ENCODE data around the gene VEZT.

The VEZT gene

DNA sequence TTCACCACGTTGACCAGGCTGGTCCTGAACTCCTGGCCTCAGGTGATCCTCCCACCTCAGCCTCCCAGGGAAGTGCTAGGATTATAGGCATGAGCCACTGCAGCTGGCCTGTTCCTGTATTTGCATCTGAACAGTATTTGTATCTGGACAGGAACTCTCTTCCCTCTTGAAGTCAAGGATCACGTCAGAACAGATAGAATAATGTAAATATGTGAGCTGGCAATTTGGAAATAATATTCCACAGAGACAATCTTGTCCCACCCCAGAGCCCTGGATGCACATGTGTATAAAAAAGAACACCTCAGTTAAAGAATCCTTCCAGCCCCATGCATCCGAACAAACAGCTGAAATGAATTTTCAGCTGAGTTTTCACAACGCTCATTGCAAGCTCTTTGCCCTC is 118.3 kb downstream of the VEZT start:
- Histone ChIP-seq H3K4me2 (ENCODE audit: low read depth, low read length, poor library complexity, severe bottlenecking) (no peak overlapping the region), H4K20me1 (ENCODE audit: insufficient read depth, low read length, poor library complexity, severe bottlenecking) (no peaks in the 10 kb centered on the region), H3K4me1 (ENCODE audit: insufficient read depth, low read length, poor library complexity, severe bottlenecking) (peaks cover 3% of the 10 kb centered on the region), H3K27me3 (ENCODE audit: insufficient read depth, low read length, poor library complexity, severe bottlenecking) (no peaks in the 10 kb centered on the region), H2AFZ (ENCODE audit: low read length) (no peak overlapping the region), H3K79me2 (ENCODE audit: insufficient read depth, low read length) (no peaks in the 10 kb centered on the region), H3K9me3 (ENCODE audit: insufficient read depth, low read depth, low read length) (no peaks in the 10 kb centered on the region), H3K9me2 (replicated peaks; ENCODE audit: low read depth, low read length) (no peaks in the 10 kb centered on the region), H3K9ac (ENCODE audit: low read depth, low read length, poor library complexity, severe bottlenecking) (no peak overlapping the region), H3K4me3 (ENCODE audit: low read length, poor library complexity, severe bottlenecking) (no peak overlapping the region), H3F3A (ENCODE audit: low read depth) (no peaks in the 10 kb centered on the region), H3K36me3 (ENCODE audit: insufficient read depth, low read length) (no peaks in the 10 kb centered on the region)
- TF ChIP-seq, protein P1, sequence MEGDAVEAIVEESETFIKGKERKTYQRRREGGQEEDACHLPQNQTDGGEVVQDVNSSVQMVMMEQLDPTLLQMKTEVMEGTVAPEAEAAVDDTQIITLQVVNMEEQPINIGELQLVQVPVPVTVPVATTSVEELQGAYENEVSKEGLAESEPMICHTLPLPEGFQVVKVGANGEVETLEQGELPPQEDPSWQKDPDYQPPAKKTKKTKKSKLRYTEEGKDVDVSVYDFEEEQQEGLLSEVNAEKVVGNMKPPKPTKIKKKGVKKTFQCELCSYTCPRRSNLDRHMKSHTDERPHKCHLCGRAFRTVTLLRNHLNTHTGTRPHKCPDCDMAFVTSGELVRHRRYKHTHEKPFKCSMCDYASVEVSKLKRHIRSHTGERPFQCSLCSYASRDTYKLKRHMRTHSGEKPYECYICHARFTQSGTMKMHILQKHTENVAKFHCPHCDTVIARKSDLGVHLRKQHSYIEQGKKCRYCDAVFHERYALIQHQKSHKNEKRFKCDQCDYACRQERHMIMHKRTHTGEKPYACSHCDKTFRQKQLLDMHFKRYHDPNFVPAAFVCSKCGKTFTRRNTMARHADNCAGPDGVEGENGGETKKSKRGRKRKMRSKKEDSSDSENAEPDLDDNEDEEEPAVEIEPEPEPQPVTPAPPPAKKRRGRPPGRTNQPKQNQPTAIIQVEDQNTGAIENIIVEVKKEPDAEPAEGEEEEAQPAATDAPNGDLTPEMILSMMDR (conservative IDR thresholded peaks at IDR 0.05; ENCODE audit: low read length) = no peak
- no peak for TF ChIP-seq EZH2phosphoT487 (IDR thresholded peaks at IDR 0.05; ENCODE audit: borderline replicate concordance)

DNA sequence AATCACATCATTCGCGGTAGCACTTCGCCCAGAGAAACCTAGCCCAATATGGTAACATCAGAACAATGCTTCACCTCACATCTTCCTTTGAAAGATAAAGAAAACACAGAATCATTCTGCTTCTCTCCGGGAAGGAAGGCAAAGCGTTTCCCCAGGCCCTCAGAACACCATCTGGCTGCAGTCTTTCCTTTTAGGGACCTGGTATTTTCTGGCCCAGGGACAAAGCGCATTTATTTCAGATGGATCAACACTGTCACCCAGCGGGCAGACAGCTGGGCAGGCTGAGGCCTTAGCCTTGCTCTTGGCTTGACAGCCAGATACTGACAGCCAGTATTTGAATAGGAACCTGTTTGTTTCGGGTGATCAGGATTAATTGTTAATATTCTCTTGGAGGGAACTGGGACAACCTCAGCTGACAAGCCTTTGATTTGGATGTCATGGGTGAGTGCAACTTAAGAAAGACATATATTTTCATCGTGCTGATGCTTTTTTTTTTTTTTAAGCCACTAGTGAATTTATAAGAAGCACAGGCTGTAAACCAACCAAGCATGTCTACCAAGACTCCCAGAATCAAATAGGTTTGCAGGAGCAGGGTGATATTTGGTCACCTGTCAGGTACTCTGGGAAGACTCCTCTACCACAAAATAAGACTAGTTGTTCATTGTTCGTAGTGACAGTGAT is 118.9 kb downstream of the VEZT start:
- no peaks in the 10 kb centered on the region for H3K9me3 ChIP-seq (ENCODE audit: insufficient read depth, low read depth, low read length)
- H3F3A ChIP-seq (ENCODE audit: low read depth) = no peaks in the 10 kb centered on the region
- no peak overlapping the region for H2AFZ ChIP-seq (ENCODE audit: low read length)
- H3K79me2 ChIP-seq (ENCODE audit: insufficient read depth, low read length) = no peaks in the 10 kb centered on the region
- TF ChIP-seq EZH2phosphoT487 (IDR thresholded peaks at IDR 0.05; ENCODE audit: borderline replicate concordance) = no peak
- TF ChIP-seq, protein P1 (conservative IDR thresholded peaks at IDR 0.05; ENCODE audit: low read length) = no peak
- no peaks in the 10 kb centered on the region for H3K9me2 ChIP-seq (replicated peaks; ENCODE audit: low read depth, low read length)
- no peak overlapping the region for H3K4me2 ChIP-seq (ENCODE audit: low read depth, low read length, poor library complexity, severe bottlenecking)
- no peak overlapping the region for H3K4me3 ChIP-seq (ENCODE audit: low read length, poor library complexity, severe bottlenecking)
- no peaks in the 10 kb centered on the region for H3K36me3 ChIP-seq (ENCODE audit: insufficient read depth, low read length)
- H4K20me1 ChIP-seq (ENCODE audit: insufficient read depth, low read length, poor library complexity, severe bottlenecking) = no peaks in the 10 kb centered on the region
- peaks cover 3% of the 10 kb centered on the region for H3K4me1 ChIP-seq (ENCODE audit: insufficient read depth, low read length, poor library complexity, severe bottlenecking)
- no peak overlapping the region for H3K9ac ChIP-seq (ENCODE audit: low read depth, low read length, poor library complexity, severe bottlenecking)
- H3K27me3 ChIP-seq (ENCODE audit: insufficient read depth, low read length, poor library complexity, severe bottlenecking) = no peaks in the 10 kb centered on the region

DNA sequence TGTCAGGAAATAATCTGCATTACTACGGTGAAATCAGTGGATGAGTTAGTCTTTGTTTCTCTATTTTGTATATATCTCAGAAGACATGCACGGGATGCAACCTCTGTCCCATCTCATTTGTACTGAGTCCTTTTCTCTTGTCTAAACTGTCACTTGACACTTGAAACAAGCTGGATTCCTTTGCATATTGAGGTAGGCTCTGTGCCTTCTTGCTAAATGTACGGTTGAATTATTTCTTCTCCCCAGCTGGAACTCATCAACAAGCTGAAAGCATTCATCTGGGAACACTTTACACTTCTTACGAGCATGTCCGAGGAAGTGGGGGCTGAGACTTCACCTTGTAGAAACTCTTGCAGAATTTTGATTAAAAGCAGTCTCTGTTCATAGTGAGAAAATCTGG is 119.5 kb downstream of the VEZT start:
- Histone ChIP-seq H4K20me1 (ENCODE audit: insufficient read depth, low read length, poor library complexity, severe bottlenecking) (no peaks in the 10 kb centered on the region), H3K36me3 (ENCODE audit: insufficient read depth, low read length) (no peaks in the 10 kb centered on the region), H3K4me2 (ENCODE audit: low read depth, low read length, poor library complexity, severe bottlenecking) (no peak overlapping the region), H2AFZ (ENCODE audit: low read length) (no peak overlapping the region), H3K4me3 (ENCODE audit: low read length, poor library complexity, severe bottlenecking) (no peak overlapping the region), H3K9me3 (ENCODE audit: insufficient read depth, low read depth, low read length) (no peaks in the 10 kb centered on the region), H3K4me1 (ENCODE audit: insufficient read depth, low read length, poor library complexity, severe bottlenecking) (peaks cover 3% of the 10 kb centered on the region), H3K9ac (ENCODE audit: low read depth, low read length, poor library complexity, severe bottlenecking) (no peak overlapping the region), H3K79me2 (ENCODE audit: insufficient read depth, low read length) (no peaks in the 10 kb centered on the region), H3K27me3 (ENCODE audit: insufficient read depth, low read length, poor library complexity, severe bottlenecking) (no peaks in the 10 kb centered on the region), H3F3A (ENCODE audit: low read depth) (no peaks in the 10 kb centered on the region), H3K9me2 (replicated peaks; ENCODE audit: low read depth, low read length) (no peaks in the 10 kb centered on the region)
- TF ChIP-seq EZH2phosphoT487 (IDR thresholded peaks at IDR 0.05; ENCODE audit: borderline replicate concordance) = no peak
- TF ChIP-seq, protein P1 (conservative IDR thresholded peaks at IDR 0.05; ENCODE audit: low read length) = no peak
